ENCODE data around the gene PPIE. TPM values are rescaled to one million over a fixed set of nuclear protein-coding genes. Genes with fewer than 3 reads are reported as not detected.

Gene PPIE
- 34.2 and 36.6 TPM in 2 replicates for total RNA-seq

DNA sequence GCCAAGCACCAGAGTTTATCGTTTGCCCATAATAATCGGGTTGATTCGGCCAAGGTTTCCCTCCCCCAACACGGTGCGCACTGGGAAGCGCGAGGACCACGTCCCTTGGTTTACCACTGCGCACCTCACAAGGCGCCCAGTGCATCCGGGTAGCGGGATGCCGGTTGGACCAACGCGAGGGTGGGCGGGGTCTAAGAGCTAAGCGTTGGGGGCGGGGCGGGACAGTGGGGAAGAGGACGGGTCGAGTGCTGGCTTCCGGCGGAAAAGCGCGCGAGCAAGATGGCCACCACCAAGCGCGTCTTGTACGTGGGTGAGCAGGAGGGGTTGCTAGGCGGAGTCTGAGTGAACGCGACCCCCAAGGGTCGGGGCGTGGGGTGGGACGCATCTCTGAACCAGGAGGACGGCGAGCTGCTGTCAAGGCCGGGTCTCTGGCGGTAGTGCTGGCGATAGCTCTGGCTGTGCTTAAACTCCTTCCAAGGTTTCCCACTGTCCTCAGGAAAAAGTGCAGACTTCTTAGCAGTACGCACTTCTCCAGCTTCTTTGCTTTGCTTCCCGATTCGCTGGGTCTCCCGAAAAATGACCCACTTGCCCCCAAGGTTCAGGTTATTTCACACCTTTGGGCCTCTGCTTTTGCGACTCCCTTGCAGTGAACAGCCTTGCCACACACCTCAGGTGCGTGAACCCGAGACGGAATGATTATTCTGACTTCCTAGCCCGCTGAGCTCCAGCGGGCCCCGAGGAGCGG is at the start of gene PPIE:
Gene PPIE (plus strand): TSS at position 261 of the 745 bp plus-strand sequence. CDS start 19 bp downstream, at position 280.

GRCh38 chr1:39691383-39692151 is 47.1 kb upstream of the PPIE start, which contains the start of gene HPCAL4:
HPCAL4 (minus strand) TSS chr1:39691433; CDS start chr1:39684603, 6,830 bp downstream.

GRCh38 chr1:39771022-39771532 is 32.4 kb downstream of the PPIE start, which contains the start of gene OXCT2:
OXCT2 (minus strand) TSS chr1:39771348; CDS start chr1:39771255, 93 bp downstream.

DNA sequence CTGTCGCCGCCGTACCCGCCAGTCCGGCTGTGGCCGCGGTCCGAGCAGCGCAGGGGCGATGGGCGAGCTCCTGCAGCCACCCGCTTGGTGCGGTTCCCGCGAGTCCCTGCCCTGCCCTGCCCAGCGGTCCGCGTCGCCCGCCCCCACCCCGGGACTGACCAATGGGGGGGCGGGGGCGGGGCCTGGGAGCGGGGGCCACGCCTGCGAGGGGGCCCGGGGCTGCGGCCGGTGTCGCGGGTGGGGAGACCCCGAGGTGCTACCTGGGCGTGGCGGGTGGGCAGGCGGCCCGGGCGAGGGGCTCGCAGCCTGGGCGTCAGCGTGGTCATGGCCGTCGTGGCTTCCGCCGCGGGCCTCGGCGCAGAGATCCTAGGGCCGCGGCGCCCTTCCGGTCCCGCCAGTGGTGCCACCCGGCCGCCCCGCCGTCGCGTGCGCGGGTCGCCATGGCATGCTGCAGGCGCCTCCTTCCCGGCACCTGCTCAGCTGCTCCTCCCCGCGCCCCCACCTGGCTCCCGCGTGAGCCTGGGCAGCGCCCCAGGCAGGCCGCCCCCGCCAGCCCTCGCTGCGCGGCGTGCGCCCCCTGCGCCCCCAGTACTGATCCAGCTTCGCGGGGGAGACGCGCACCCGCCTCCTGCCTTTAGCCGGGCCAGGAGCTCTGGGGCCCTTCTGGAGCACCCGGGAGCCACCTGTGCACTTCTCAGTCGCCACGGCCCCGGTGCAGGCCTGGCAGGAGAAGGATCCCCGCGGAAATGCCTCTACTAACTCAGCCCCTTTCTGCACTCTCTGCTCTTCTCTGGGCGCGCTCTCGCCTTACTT is 50.3 kb downstream of the PPIE start, which contains the start of gene BMP8B:
Gene BMP8B (minus strand): TSS at position 108 of the 813 bp plus-strand sequence. CDS start 380 bp downstream, outside the sequence.

Small RNA genes lying within 50 kb of the gene (small RNA-seq; reads per million reads assigned to genes)
- gene AL033527.1 (not detected), gene RNU7-121P (not detected)

Other genes with a start within 250 kb of the PPIE start
- gene BMP8A, start 247.2 kb upstream of the PPIE start, total RNA-seq = 0.14 TPM in 1 of 2 replicates, not detected in the other
- 194 and 213 TPM in 2 replicates for gene PABPC4, start 162.1 kb upstream of the PPIE start, total RNA-seq
- gene HEYL, start 99.2 kb upstream of the PPIE start, total RNA-seq = not detected in 2 replicates
- gene NT5C1A, start 66.8 kb upstream of the PPIE start, total RNA-seq = not detected in 2 replicates
- not detected in 2 replicates for gene HPCAL4, start 47.4 kb upstream of the PPIE start, total RNA-seq
- 1.5 and 1.6 TPM in 2 replicates for gene OXCT2, start 32.5 kb downstream of the PPIE start, total RNA-seq
- under 0.01 and 0.22 TPM in 2 replicates for gene BMP8B, start 50.0 kb downstream of the PPIE start, total RNA-seq
- gene TRIT1, start 144.6 kb downstream of the PPIE start, total RNA-seq = 25.3 and 30.1 TPM in 2 replicates
- 2.1 and 3.0 TPM in 2 replicates for gene MYCL, start 163.0 kb downstream of the PPIE start, total RNA-seq
- 3.9 and 5.3 TPM in 2 replicates for gene MFSD2A, start 216.3 kb downstream of the PPIE start, total RNA-seq

Measured in thoracic aorta endothelial cell (primary cell).